Measurements from ENCODE around the gene ZSCAN16. TPM values are rescaled to one million over a fixed set of nuclear protein-coding genes. Genes with fewer than 3 reads are reported as not detected.

ZSCAN16 gene
- total and polyA plus RNA-seq, 2 of the 13 experiments (the other 11 are each of a cell fraction or from before 2014, with no cell fraction given): 5.7 to 12.7 TPM

Other genes starting within 250 kb of the ZSCAN16 start
- gene OR2B2, start 212.2 kb upstream of the ZSCAN16 start, total RNA-seq (2016; rRNA removed; fragmentation: Illumina TruSeq; extraction: Trizol): not detected in 2 replicates
- not detected in 2 replicates for gene OR2B2, start 212.2 kb upstream of the ZSCAN16 start, polyA plus RNA-seq (2011; rRNA removed)
- gene OR2B6, start 167.4 kb upstream of the ZSCAN16 start, total RNA-seq (2016; rRNA removed; fragmentation: Illumina TruSeq; extraction: Trizol): not detected in 2 replicates
- gene OR2B6, start 167.4 kb upstream of the ZSCAN16 start, polyA plus RNA-seq (2011; rRNA removed): 1.2 and 1.4 TPM in 2 replicates
- 8.6 and 11.2 TPM in 2 replicates for gene ZNF165, start 44.0 kb upstream of the ZSCAN16 start, total RNA-seq (2016; rRNA removed; fragmentation: Illumina TruSeq; extraction: Trizol)
- gene ZNF165, start 44.0 kb upstream of the ZSCAN16 start, polyA plus RNA-seq (2011; rRNA removed): 0.58 and 0.78 TPM in 2 replicates
- 20.9 and 36.1 TPM in 2 replicates for gene ZKSCAN8, start 17.3 kb downstream of the ZSCAN16 start, total RNA-seq (2016; rRNA removed; fragmentation: Illumina TruSeq; extraction: Trizol)
- gene ZKSCAN8, start 17.3 kb downstream of the ZSCAN16 start, polyA plus RNA-seq (2011; rRNA removed): 10.8 and 12.4 TPM in 2 replicates
- 17.2 and 17.8 TPM in 2 replicates for gene ZSCAN9, start 100.7 kb downstream of the ZSCAN16 start, total RNA-seq (2016; rRNA removed; fragmentation: Illumina TruSeq; extraction: Trizol)
- gene ZSCAN9, start 100.7 kb downstream of the ZSCAN16 start, polyA plus RNA-seq (2011; rRNA removed): 14.6 and 16.3 TPM in 2 replicates
- gene ZKSCAN4, start 127.7 kb downstream of the ZSCAN16 start, total RNA-seq (2016; rRNA removed; fragmentation: Illumina TruSeq; extraction: Trizol): 7.8 and 10.2 TPM in 2 replicates
- 2.9 and 3.4 TPM in 2 replicates for gene ZKSCAN4, start 127.7 kb downstream of the ZSCAN16 start, polyA plus RNA-seq (2011; rRNA removed)
- not detected in 2 replicates for gene NKAPL, start 134.7 kb downstream of the ZSCAN16 start, total RNA-seq (2016; rRNA removed; fragmentation: Illumina TruSeq; extraction: Trizol)
- not detected in 2 replicates for gene NKAPL, start 134.7 kb downstream of the ZSCAN16 start, polyA plus RNA-seq (2011; rRNA removed)
- 15.6 and 18.5 TPM in 2 replicates for gene ZSCAN26, start 142.5 kb downstream of the ZSCAN16 start, total RNA-seq (2016; rRNA removed; fragmentation: Illumina TruSeq; extraction: Trizol)
- 12.0 and 13.4 TPM in 2 replicates for gene ZSCAN26, start 142.5 kb downstream of the ZSCAN16 start, polyA plus RNA-seq (2011; rRNA removed)
- 6.9 and 8.5 TPM in 2 replicates for gene PGBD1, start 157.0 kb downstream of the ZSCAN16 start, total RNA-seq (2016; rRNA removed; fragmentation: Illumina TruSeq; extraction: Trizol)
- 3.6 and 4.3 TPM in 2 replicates for gene PGBD1, start 157.0 kb downstream of the ZSCAN16 start, polyA plus RNA-seq (2011; rRNA removed)
- gene ZSCAN31, start 211.5 kb downstream of the ZSCAN16 start, total RNA-seq (2016; rRNA removed; fragmentation: Illumina TruSeq; extraction: Trizol): 6.2 and 7.2 TPM in 2 replicates
- 3.6 and 5.3 TPM in 2 replicates for gene ZSCAN31, start 211.5 kb downstream of the ZSCAN16 start, polyA plus RNA-seq (2011; rRNA removed)
- 7.4 and 8.1 TPM in 2 replicates for gene ZKSCAN3, start 225.3 kb downstream of the ZSCAN16 start, total RNA-seq (2016; rRNA removed; fragmentation: Illumina TruSeq; extraction: Trizol)
- gene ZKSCAN3, start 225.3 kb downstream of the ZSCAN16 start, polyA plus RNA-seq (2011; rRNA removed): 3.3 and 3.6 TPM in 2 replicates